GM12873 (cell line): Measurements from ENCODE around the gene KLHL36.

Source experiments
- CTCF ChIP-seq: IDR thresholded peaks from 2 replicates; pipeline ENCODE4 v1.5.1; 2012; ENCODE audit warnings: low read depth, mild to moderate bottlenecking, moderate library complexity, low read length, control low read depth; ENCODE audit not compliant: insufficient read depth; ENCODE audit errors: missing control alignments

KLHL36 gene

GRCh38 chr16:84659656-84660300 lies 11.5 kb downstream of the KLHL36 start:
- no peak for TF ChIP-seq CTCF

- no peak for TF ChIP-seq CTCF
Observed at GRCh38 chr16:84660973-84661372, 12.7 kb downstream of the KLHL36 start.

GRCh38 chr16:84661418-84662060 lies 13.2 kb downstream of the KLHL36 start:
- TF ChIP-seq CTCF = no peak

- no peak for TF ChIP-seq CTCF
Observed at GRCh38 chr16:84662471-84662870, 14.2 kb downstream of the KLHL36 start.

- TF ChIP-seq CTCF = no peak
Observed at GRCh38 chr16:84663433-84664101, 15.3 kb downstream of the KLHL36 start.

GRCh38 chr16:84665359-84665758 lies 17.0 kb downstream of the KLHL36 start:
- TF ChIP-seq CTCF = no peak

GRCh38 chr16:84665843-84666242 lies 17.5 kb downstream of the KLHL36 start:
- TF ChIP-seq CTCF = no peak
